ENCODE data around the gene KIF21A.
"Not testable (repeated sequence)": the region's sequence is repeated elsewhere in the genome, so short reads cannot be mapped to it uniquely, and the experiment has no call there.

KIF21A gene

DNA sequence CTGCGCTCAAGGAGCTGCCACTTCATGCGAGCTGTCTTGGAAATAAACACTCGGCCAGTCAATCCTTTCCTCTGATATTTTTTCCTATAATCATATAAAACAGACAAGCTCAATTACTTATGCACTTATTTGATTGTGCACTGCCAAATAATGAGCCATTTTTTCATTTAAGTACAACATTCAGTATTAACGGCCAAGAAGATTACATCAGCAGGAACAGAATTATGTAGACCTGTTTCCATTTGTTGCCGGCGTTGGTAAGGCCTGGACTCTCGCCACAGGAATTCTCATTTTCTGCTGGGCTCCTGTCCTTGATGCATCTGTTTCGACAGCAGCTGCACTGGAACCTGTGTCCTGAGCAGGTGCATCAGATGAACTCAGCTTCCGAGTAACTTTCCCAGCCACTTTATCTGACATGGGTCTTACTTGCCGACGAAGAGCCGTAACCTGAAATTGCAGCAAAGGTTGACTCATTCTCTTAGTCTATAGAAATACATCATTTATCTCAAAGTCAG lies 110.2 kb downstream of the KIF21A start:
- no peak for DNase-seq

DNA sequence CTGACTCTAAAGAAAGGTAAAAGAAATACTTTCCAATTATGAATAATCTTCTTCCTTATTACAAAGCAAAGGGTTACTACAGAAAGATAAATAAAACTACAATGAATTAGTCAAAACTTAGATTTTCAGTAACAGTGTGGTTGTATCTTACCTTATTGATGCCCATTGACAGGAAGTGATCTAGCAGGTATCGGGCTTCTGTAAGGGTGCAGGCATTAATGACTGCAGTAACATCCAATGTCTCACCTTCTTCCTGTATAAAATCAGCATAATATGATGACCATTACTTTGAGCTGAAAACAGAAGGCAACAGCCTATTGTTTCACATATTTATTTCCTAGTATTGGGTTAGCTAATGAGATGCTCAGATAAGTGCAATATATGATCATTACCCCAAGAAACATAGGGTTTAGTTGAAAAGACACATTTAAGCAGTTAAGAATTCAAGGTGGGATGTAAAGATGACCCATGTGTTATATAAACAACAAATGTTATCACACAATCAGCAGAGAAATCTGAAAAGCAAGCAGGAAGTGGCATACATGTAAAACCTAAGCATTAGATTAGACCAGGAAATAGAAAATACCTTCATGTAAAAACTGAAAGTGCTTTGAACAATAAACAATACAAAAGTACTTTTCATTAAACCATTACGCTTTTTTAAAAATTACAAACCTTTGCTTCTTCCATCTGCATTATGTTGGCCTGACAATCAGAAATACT lies 111.2 kb downstream of the KIF21A start:
- no peak for DNase-seq

DNA sequence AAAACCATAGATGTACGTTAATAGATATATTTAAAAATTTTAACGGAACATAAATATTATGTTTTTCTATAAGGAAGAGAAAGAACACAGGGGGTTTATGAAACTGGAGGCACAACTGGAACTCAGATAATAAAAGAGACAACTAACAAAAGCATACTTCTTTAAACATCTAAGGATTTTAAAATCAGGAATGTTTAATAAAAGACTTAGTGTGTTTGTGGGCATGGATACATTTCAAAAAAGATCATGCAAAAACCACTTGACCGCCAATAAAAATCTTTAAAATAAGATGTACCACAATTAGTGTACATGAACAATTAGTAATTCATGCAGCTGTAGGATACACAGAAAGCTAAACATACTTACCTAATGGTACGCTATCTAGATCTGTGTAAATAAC lies 113.0 kb downstream of the KIF21A start:
- no peak for DNase-seq

DNA sequence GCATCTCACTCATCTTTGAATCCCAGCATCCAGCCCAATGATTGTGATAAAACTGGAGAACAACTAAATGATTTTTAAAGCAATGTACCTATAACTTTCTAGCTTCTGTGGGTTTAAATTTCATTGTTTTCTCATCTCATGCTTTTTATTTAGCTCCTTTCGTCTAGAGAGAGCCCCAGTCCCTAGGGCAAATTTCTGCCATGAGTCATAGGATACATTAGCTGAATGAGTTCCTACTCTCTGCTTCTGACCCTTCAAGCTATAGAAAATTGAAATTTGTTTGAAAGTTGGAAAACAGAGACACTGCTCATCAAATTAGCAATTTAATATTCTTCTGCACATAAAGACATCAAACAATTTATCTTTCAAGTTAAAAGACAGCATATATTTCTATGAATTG lies 113.9 kb downstream of the KIF21A start:
- no peak for DNase-seq

DNA sequence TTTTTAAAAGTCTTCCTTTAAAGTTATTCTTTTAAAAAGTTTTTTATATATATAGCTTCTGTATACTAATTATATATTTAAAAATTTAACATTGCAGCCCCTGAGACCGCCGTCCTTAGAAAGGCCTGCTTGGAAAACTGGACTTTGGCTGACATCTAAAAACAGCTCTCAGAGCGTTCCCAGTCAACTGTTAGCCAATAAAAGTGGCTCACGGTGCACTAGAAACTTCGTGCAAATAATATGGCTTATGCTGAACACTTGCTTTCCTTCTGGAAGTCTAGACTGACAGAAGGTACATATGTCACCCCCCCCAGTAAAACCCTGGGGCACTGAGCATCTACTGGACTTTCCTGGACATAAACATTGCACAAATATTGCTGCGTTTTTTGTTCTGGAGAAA lies 115.0 kb downstream of the KIF21A start:
- no peak for DNase-seq

DNA sequence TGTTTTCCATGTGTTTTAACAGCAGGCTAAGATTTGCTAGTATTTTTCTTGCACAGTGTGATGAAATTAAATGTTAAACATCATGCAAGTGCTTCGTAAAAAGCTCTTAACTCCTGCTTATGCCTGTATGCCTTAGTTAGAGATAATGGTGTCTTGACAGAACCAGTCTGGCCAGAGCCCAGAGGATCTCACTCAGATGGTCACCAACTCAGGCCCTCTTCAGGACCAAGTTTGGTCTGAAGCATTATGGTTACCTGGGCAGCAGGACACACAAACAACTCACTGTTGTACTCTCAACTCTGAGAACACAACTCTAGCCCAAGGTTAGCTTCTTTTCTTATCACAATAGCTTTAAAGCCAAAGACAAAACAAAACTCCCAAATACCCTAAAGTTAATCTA lies 115.4 kb downstream of the KIF21A start:
- DNase-seq: no peak

DNA sequence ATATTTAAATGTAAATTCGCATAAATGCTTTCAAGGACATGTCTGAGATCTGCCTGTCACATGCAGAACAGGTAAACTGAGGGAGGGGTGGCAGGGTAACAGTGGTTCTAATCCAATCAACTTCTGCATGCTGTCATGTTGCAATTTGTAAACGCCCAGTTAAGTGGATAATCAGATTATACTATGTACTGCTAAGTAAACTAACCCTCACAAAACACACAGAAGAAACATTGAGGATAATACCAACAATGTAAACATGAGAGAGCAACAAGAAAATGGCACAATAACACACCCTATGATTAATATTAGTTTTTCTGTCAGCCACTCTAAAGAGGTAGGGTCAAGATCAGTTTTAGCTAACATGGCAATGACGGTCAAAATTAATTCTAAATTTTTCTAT lies 123.7 kb downstream of the KIF21A start:
- DNase-seq: no peak

DNA sequence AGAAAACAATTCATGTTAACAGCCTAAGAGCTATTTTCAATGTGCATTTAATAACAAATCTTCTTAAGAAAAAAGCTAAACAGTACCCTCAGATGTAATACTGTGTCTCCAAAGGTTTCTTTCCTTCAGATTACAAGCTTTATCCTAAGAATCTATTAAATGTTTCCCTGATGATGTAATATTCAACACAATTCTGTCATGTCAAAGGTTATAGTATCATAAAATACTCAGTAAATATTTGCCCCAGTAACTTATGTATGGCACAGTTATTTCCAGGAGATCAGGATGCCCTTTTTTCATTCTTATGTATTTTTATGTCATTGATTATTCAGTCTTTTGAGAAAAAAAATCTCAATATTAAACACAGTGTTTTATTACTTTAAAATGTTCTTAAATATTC lies 128.4 kb downstream of the KIF21A start:
- DNase-seq: no peak

DNA sequence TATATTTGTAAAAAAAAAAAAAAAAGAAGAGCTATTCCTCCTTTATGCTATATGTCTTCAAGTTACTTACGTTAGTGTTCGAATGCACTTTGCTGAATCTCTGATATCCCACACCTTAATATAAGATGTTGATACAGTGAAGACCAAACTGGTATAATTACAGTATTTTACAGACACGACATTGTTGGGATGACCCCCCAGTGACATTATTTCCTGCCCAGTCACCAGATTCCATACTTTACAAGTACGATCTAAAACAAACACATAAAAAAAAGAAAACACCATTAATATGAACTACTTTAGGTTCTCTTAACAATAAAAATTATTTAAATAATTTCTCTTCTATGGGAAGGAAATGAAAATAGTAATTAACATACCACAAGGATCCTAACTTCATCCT lies 133.4 kb downstream of the KIF21A start:
- no peak for DNase-seq

DNA sequence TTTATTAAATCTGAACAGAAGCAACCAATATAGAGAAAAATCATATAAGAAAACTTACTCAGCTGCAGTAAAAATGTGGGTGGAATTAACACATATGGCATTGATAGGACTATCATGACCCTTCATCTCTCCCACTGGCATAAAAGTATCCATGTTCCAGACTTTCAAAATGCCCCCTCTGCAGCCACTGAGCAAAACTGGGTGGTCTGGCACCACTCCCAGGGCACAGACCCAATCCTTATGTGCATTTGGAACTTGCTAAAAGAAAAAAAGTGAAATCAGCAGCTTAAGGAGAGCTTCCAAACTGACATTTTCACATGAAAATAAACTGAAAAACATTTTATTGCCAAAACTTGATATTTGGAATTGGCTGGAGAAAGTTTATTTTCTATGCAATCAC lies 141.5 kb downstream of the KIF21A start:
- DNase-seq: no peak

DNA sequence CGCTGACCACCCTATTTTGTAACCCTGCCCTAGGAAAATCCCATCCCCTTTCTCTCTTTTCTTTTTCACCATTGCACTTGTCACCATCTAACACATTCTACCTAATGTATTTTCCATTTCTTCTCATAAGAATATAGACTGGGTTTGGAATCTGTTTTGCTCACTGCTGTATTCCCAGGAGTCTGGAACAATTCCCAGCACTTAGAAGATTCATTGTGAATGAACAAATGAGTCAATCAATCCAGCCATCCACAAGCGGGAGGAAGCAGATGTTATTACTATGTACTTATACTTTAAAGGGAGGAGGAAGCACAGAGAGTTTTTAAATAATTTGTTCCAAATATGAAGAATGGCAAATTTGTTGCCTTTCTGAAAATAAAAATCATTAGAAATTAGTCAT lies 142.1 kb downstream of the KIF21A start:
- DNase-seq: no peak

DNA sequence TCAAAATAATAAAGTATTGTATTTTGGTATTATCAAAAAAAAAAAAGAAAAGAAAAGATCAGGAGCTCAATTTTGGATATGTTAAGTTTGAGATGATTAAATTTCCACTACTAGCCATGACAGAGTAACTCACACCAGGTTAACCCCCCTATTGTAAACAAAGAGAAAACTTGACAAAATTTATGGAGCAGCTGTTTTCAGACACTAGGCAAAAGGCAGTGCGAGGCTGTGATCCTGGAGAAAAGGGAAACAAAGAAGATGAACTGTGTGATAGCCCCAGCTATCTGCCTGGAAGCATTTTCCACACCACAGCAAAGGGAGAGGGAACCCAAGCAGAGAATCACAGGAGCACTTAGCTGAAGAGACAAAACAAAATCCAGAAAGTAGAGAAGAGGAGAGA lies 145.0 kb downstream of the KIF21A start:
- DNase-seq: no peak

DNA sequence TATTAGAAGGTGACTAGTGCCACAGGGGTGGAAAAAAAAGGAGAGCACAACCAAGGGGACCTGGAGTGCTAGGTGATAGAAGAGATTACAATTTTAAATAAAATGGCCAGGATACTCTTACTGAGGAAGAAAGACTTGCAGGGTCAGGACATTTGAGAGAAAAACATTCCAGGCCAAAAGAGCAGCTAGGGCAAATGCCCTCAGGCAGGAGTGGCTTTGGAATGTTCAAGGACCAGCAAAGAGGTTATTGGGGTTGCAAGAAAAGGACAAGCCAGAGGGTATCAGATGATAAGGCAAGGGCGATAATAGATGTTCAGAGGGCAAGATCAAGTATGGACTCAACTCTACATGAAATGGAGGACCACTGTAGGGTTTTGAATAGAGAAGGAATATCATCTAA lies 146.4 kb downstream of the KIF21A start:
- no peak for DNase-seq

DNA sequence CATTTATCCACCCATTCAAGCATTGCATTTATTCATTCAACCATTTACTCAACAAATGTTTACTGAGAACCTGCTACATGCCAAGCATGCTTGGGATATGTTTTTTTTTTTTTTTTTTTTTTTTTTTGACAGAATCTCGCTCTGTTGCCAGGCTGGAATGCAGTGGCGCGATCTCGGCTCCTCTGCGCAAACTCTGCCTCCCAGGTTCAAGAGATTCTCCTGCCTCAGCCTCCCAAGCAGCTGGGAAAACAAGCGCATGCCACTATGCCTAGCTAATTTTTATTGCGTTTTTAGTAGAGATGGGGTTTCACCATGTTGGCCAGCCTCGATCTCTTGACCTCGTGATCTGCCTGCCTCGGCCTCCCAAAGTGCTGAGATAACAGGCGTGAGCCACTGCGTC lies 147.3 kb downstream of the KIF21A start:
- not testable (repeated sequence) for DNase-seq

DNA sequence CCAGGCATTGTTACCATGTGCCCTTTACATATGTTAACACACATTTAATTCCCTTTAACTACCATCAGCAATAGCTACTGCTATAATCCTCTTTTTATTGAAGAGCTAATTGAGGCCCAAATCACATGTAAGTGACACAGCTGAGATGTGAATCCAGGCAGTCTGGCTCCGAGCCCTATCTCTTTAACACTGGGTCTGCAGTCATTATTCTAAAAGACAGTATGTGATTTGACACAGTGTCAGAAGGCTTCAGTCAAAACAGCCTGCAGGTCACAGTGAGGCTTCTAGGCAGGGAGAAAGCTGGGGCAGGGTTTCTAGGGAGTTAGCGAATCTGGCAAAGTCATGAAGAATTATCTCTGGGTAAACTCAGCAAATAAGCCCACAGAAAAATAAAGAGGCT lies 148.2 kb downstream of the KIF21A start:
- no peak for DNase-seq

DNA sequence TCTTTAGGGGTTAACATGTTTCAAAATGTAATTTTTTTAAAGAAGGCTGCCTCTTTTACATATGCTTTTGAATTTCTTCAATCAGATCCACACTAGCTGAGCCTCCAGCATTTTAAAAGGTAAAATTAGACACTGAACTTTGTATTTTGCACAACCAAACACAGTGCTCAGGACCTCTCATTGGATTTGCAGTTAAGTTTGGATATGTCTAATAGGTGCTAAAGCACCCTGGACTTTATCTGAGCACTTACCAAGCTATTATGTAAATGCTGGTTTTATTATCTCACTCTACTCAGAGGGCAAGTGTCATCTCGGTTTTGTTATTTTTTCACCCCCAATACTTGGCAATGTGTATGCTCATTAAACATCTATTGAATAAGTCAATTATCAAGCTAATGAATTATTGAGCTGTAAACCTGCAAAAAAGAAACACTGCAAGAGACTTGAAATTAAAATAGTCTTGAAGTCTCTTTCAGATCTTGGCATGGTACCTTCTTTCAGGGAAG lies 150.7 kb downstream of the KIF21A start:
- DNase-seq: no peak

DNA sequence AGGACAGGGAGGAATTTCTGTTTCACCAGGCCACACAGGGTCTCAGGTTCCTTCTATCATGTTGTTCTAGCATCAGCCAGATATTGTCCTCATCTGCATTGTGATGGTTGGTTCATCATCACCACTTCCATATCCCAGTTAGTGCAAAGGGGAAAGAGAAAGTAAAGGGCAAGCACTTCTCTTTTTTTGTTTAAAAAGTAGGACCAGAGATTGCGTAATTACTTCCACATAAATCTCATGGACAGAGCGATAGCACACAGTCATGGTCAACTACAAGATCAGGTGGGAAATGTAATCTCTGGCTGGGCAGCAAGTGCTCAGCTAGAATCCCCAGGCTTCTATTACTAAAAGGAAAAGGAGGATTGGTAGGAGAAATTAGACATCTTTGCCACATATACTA lies 155.1 kb downstream of the KIF21A start:
- no peak for DNase-seq

DNA sequence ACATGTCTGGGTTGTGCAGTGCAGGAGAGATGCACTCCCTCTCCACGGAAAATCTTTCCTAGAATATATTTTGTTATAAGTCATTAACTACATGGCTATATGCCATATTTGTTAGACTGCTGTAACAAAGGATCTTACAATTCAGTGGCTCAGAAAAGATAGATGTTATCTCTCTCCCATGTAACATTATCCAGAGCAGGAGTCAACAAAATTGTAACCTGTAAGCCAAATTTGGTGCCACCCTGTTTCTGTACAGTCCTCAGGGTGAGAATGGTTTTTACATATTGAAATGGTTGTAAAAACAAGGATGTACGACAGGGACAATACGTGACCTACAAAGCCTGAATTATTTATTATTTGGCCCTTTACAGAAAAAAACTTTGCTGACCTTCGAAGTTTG lies 155.5 kb downstream of the KIF21A start:
- no peak for DNase-seq

DNA sequence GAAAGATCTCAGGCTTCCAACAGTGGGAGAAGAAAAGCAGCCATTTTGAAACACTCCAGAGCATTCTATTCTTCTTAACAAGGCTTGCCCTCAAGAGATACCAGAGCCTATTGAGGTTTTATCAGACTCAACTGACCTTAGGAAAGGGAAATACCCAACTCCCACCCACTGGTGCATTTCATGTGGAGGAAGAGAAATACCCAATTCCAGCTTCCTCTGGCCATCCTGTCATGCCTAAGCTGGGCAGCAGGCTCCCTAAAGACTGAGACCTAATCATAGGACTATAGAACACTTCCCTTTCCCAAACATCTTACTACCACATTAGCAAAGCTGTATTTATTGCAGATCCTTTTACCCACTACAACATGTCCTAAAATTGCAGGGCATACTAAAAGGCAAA lies 164.5 kb downstream of the KIF21A start:
- no peak for DNase-seq

DNA sequence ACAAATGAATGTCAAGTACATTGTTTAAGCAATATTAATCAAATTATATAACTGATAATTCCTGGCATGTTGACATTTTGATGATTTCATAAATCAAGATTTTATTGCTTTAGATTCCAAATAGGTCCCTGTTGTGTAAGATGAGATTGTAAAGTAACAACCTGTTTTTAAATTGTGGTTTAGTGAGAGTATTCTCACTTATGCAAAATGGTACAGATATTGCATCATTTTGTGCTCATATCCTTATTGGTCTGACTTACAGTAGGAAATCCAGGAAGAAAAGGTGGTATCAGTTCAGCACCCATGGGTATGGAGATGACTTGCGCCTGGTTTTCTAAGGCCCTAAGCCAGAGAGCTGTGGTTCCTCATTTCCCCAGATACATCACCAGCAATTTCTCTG lies 165.5 kb downstream of the KIF21A start:
- DNase-seq: no peak

DNA sequence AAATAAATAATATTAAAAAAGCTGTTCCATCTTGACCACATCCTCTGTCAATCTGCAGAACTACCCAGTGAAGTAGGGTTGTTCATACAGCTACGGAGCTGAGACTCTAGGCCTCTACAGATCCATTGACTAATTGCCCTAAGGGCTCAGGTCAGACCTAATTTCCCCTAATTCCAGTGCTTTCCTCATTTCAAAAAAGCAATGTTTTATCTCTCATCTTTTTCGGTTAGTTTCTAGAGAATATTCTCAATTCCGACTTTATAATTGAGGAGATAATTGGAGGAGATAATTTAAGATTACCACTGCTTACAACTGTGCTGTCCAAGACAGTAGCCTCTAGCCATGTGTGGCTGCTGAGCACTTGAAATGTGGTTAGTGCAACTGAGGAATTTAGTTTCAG lies 167.1 kb downstream of the KIF21A start:
- no peak for DNase-seq

DNA sequence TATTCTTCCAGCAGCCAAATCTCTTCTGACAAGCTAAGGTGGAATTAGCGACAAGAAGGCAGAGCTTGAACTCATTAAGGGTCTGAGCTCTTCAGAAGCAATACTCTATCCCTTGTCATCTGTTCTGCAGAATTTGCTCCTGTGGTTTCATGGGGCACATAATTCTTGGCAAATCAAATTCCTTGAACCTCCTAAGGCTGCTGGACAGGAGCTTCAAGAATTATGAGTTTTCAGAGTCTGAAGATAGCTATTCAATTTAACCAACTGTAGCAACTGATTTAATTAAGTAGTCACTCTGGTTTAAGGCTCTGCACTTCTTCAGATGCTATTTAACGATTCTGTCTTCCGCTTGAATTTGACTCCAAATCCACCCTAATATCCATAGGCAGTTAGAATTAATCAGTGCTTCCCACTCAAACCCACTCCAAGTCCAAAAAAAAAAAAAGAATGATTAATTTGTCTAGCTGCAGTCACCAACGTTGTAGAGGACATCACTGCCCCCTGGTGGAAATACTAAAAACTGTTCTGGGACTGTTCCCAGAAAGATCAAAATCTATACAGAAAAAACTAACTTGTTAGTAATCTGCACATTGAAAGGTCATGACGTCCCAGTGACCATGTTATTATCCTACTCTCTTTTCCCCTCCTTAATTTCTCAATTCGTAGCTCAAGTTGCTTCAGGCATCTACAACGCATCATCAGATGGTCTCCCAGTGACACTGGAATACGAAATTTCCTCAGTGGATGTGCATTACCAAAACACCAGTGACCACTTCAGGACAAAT lies 169.9 kb downstream of the KIF21A start:
- no peak for DNase-seq

DNA sequence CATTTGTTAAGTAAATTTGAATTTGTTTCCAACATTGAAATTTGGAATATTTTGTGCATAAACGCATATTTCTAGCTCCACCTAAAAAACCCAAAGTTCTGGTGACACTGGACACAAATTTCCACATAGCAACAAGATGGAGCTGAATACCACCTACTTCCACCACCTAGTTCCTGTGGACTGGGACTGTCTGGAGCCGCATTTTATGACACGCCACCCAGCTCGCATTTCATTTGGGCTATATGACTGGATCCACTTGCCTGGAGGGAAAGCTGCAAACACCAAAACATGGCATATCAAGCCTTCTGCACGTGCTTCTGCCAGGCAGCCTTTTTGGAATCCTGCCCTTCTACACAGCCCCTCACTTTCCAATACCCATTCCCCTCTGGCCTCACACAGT lies 173.4 kb downstream of the KIF21A start:
- DNase-seq: no peak

DNA sequence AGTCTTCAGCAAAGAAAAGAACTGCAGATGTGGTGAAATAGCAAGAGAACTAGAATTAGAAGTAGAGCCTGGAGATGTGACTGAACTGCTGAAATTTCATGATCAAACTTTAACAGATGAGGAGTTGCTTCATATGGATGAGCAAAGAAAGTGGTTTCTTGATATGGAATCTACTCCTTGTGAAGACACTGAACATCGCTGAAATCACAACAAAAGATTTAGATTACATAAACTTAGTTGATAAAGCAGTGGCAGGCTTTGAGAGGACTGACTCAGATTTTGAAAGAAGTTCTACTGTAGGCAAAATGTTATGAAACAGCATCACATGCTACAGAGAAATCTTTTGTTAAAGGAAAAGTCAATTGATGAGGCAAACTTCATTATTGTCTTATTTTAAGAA lies 175.0 kb downstream of the KIF21A start:
- no peak for DNase-seq
